Rectal smooth muscle tissue (tissue), 1 donor: ENCODE measurements around the gene USP17L18.
"Not testable (repeated sequence)": the region's sequence is repeated elsewhere in the genome, so short reads cannot be mapped to it uniquely, and the experiment has no call there.

Source experiments
- H3K27ac ChIP-seq: one replicate; pipeline ENCODE4 v1.7.0; 2013; ENCODE audit warnings: low read depth, low read length, inconsistent platforms
- H3K27me3 ChIP-seq: one replicate; pipeline ENCODE4 v1.7.0; 2013; ENCODE audit warnings: low read length; ENCODE audit not compliant: control insufficient read depth, insufficient read depth
- H3K36me3 ChIP-seq: one replicate; pipeline ENCODE4 v1.7.0; 2013; ENCODE audit warnings: low read length; ENCODE audit not compliant: control insufficient read depth, insufficient read depth
- H3K4me1 ChIP-seq: one replicate; pipeline ENCODE4 v1.7.0; 2013; ENCODE audit warnings: low read length; ENCODE audit not compliant: control insufficient read depth, insufficient read depth
- H3K4me3 ChIP-seq: one replicate; pipeline ENCODE4 v1.7.0; 2013; ENCODE audit warnings: low read length
- H3K9ac ChIP-seq: one replicate; pipeline ENCODE4 v1.7.0; 2013; ENCODE audit warnings: low read length

Gene USP17L18

DNA sequence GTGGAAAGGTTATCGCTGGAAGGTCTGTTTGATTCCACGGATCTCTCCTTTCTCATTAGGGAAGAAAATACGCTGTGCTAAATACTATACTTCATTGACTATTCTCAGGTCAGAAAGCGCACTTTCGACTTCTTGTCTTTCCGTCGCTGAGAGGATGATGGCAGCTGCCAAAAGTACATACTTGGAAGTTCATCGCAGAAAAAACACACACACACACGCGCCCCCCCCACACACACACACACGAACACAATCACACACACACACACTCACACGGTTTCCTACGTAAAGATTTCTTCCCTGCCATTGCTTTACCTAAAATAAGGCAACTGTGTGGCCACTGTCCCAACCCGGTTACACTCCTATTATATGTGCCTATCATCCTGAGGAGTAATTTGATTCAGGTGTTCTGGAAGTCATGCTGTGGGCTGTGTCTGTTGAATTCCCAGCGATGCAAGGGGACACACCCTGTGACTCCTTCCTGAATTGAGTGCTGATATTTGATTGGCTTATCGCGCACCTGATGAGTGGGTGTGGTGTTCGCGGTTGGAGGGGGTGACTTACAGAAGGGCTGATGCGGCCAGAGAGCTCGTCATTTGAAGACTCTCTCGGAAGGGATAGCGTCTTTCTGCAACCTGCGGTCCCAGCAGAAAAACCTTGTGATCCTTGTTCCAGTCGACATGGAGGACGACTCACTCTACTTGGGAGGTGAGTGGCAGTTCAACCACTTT lies at the start of gene USP17L18:
USP17L18 (plus strand) TSS at position 678 of the 728 bp plus-strand sequence; CDS start at position 678, 0 bp downstream.
- not testable (repeated sequence) for H3K36me3 ChIP-seq, H3K4me1 ChIP-seq, H3K4me3 ChIP-seq, H3K9ac ChIP-seq, H3K27ac ChIP-seq, H3K27me3 ChIP-seq

DNA sequence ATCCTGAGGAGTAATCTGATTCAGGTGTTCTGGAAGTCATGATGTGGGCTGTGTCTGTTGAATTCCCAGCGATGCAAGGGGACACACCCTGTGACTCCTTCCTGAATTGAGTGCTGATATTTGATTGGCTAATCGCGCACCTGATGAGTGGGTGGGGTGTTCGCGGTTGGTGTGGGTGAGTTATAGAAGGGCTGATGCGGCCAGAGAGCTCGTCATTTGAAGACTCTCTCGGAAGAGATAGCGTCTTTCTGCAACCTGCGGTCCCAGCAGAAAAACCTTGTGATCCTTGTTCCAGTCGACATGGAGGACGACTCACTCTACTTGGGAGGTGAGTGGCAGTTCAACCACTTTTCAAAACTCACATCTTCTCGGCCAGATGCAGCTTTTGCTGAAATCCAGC lies 38.1 kb upstream of the USP17L18 start, which contains the start of gene USP17L10:
USP17L10 (plus strand) TSS at position 301 of the 400 bp plus-strand sequence; CDS start at position 301, 0 bp downstream.
- not testable (repeated sequence) for H3K27ac ChIP-seq, H3K27me3 ChIP-seq, H3K36me3 ChIP-seq, H3K4me3 ChIP-seq, H3K4me1 ChIP-seq, H3K9ac ChIP-seq

- H3K4me3 ChIP-seq, H3K36me3 ChIP-seq, H3K9ac ChIP-seq, H3K4me1 ChIP-seq, H3K27ac ChIP-seq, H3K27me3 ChIP-seq: not testable (repeated sequence)
Observed at GRCh38 chr4:9214701-9215100, 33.7 kb upstream of the USP17L18 start.

- not testable (repeated sequence) for H3K36me3 ChIP-seq, H3K27ac ChIP-seq
Observed at GRCh38 chr4:9215105-9215504, 33.3 kb upstream of the USP17L18 start, which contains the start of gene USP17L11. USP17L11 (plus strand) TSS chr4:9215405; CDS start chr4:9215405, 0 bp downstream.

DNA sequence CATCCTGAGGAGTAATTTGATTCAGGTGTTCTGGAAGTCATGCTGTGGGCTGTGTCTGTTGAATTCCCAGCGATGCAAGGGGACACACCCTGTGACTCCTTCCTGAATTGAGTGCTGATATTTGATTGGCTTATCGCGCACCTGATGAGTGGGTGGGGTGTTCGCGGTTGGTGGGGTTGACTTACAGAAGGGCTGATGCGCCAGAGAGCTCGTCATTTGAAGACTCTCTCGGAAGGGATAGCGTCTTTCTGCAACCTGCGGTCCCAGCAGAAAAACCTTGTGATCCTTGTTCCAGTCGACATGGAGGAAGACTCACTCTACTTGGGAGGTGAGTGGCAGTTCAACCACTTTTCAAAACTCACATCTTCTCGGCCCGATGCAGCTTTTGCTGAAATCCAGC lies 28.6 kb upstream of the USP17L18 start, which contains the start of gene USP17L12:
USP17L12 (plus strand) TSS at position 301 of the 400 bp plus-strand sequence; CDS start at position 301, 0 bp downstream.
- not testable (repeated sequence) for H3K9ac ChIP-seq, H3K4me1 ChIP-seq, H3K36me3 ChIP-seq, H3K27me3 ChIP-seq, H3K27ac ChIP-seq, H3K4me3 ChIP-seq

More at GRCh38 chr4:9215105-9215504, 33.3 kb upstream of the USP17L18 start, which contains the start of gene USP17L11:
- not testable (repeated sequence) for H3K4me1 ChIP-seq, H3K9ac ChIP-seq, H3K27me3 ChIP-seq, H3K4me3 ChIP-seq

- not testable (repeated sequence) for H3K4me3 ChIP-seq, H3K36me3 ChIP-seq, H3K27ac ChIP-seq, H3K27me3 ChIP-seq, H3K9ac ChIP-seq, H3K4me1 ChIP-seq
Observed at GRCh38 chr4:9224596-9224995, 23.8 kb upstream of the USP17L18 start, which contains the start of gene USP17L13. USP17L13 (plus strand) TSS chr4:9224896; CDS start chr4:9224896, 0 bp downstream.

DNA sequence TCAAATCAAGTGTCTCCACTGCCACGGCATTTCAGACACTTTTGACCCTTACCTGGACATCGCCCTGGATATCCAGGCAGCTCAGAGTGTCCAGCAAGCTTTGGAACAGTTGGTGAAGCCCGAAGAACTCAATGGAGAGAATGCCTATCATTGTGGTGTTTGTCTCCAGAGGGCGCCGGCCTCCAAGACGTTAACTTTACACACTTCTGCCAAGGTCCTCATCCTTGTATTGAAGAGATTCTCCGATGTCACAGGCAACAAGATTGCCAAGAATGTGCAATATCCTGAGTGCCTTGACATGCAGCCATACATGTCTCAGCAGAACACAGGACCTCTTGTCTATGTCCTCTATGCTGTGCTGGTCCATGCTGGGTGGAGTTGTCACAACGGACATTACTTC lies 18.2 kb upstream of the USP17L18 start:
- not testable (repeated sequence) for H3K36me3 ChIP-seq, H3K4me3 ChIP-seq, H3K27me3 ChIP-seq, H3K4me1 ChIP-seq, H3K27ac ChIP-seq, H3K9ac ChIP-seq

GRCh38 chr4:9234085-9234484 lies 14.3 kb upstream of the USP17L18 start, which contains the start of gene USP17L15:
USP17L15 (plus strand) TSS chr4:9234385; CDS start chr4:9234385, 0 bp downstream.
- H3K4me3 ChIP-seq, H3K27me3 ChIP-seq, H3K27ac ChIP-seq, H3K4me1 ChIP-seq, H3K36me3 ChIP-seq, H3K9ac ChIP-seq: not testable (repeated sequence)

GRCh38 chr4:9238461-9238860 lies 10.0 kb upstream of the USP17L18 start:
- H3K9ac ChIP-seq, H3K27ac ChIP-seq, H3K4me3 ChIP-seq, H3K36me3 ChIP-seq, H3K27me3 ChIP-seq, H3K4me1 ChIP-seq: not testable (repeated sequence)

DNA sequence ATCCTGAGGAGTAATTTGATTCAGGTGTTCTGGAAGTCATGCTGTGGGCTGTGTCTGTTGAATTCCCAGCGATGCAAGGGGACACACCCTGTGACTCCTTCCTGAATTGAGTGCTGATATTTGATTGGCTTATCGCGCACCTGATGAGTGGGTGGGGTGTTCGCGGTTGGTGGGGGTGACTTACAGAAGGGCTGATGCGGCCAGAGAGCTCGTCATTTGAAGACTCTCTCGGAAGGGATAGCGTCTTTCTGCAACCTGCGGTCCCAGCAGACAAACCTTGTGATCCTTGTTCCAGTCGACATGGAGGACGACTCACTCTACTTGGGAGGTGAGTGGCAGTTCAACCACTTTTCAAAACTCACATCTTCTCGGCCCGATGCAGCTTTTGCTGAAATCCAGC lies 4.9 kb upstream of the USP17L18 start, which contains the start of gene USP17L17:
USP17L17 (plus strand) TSS at position 301 of the 400 bp plus-strand sequence; CDS start at position 301, 0 bp downstream.
- not testable (repeated sequence) for H3K4me3 ChIP-seq, H3K36me3 ChIP-seq, H3K4me1 ChIP-seq, H3K9ac ChIP-seq, H3K27me3 ChIP-seq, H3K27ac ChIP-seq

GRCh38 chr4:9253078-9253477 lies 4.6 kb downstream of the USP17L18 start, which contains the start of gene USP17L19:
USP17L19 (plus strand) TSS chr4:9253378; CDS start chr4:9253378, 0 bp downstream.
- H3K27me3 ChIP-seq, H3K4me3 ChIP-seq, H3K36me3 ChIP-seq: not testable (repeated sequence)

DNA sequence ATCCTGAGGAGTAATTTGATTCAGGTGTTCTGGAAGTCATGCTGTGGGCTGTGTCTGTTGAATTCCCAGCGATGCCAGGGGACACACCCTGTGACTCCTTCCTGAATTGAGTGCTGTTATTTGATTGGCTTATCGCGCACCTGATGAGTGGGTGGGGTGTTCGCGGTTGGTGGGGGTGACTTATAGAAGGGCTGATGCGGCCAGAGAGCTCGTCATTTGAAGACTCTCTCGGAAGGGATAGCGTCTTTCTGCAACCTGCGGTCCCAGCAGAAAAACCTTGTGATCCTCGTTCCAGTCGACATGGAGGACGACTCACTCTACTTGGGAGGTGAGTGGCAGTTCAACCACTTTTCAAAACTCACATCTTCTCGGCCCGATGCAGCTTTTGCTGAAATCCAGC lies 9.4 kb downstream of the USP17L18 start, which contains the start of gene USP17L20:
USP17L20 (plus strand) TSS at position 301 of the 400 bp plus-strand sequence; CDS start at position 301, 0 bp downstream.
- not testable (repeated sequence) for H3K4me3 ChIP-seq, H3K9ac ChIP-seq, H3K27me3 ChIP-seq, H3K36me3 ChIP-seq, H3K27ac ChIP-seq, H3K4me1 ChIP-seq

More at GRCh38 chr4:9253078-9253477, 4.6 kb downstream of the USP17L18 start, which contains the start of gene USP17L19:
- not testable (repeated sequence) for H3K4me1 ChIP-seq, H3K27ac ChIP-seq, H3K9ac ChIP-seq
